ENCODE data around the gene PTPRG.

- TF ChIP-seq EZH2phosphoT487 (IDR thresholded peaks at IDR 0.05; ENCODE audit: borderline replicate concordance, low read depth, low read length) (no peak), CTCF (conservative IDR thresholded peaks at IDR 0.05; ENCODE audit: low read length) (no peak)
These were observed 9.4 kb downstream of the PTPRG start for GRCh38 chr3:61570813-61571212.
